Bone marrow (tissue), 2 donors: ENCODE results near the gene L3MBTL1.
"Not testable (repeated sequence)": the region's sequence is repeated elsewhere in the genome, so short reads cannot be mapped to it uniquely, and the experiment has no call there.

ENCODE experiments used
- DNase-seq, 2 donors: peaks; one replicate each; lab custom pipeline; 2025; lab: John Stamatoyannopoulos, UW

The L3MBTL1 gene

DNA sequence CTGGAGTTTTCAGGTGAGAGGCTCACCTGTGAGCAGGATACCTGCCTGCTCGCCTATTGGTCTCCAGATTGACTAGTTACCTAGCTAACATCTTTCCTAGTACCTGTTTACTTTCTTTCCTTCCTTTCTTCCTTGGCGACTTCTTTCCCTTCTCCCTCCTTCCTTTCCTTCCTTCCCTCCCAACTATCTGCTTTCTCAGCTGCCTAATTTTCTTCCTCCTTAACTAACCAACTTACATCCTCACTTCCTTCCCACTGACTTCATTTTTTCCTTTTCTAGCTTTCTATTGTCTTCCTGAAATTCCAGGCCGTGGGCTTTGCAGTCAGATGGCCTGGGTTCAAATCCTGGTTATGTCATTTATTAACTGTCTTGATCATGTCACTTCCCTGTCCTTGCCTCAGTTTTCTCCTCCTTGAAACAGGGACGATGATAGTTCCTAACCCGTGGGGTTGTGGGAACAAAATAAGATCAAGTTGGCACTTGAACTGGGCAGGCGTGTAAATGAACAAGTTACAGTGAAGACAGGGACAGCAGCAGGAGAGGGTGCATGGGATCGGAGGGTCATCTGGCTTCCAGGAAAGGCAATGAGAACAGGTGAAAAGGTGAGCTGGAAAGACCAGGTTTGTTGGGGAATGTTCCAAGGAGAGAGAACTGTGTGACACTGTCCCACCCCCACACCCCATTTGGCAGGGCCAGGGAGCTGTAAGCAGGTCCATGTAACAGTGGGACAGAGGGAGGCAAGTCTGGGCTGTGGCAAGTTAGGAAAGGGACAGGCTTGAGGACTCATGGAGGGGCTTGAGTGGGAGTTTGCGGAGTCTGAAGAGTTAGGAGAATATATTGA, 51.9 kb downstream of the L3MBTL1 start:
- DNase-seq, result no peak

DNA sequence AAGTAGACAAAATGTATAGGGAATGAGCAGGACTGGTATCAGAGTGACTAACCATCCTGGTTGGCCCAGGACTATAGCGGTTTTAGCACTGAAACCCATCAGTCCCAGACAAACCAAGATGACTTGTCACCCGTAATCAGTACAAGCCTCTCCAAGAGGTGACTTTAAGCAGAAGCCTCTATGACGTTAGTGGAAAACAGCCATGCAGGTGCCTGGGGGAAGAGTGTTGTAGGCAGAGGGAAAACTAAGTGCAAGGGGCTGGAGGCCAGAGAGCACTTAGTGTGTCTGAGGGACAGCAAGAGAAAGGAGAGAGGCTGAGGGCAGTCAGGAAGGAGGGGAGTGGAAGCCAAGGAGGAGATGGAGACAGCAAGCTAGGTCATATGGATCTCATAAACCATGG, 53.5 kb downstream of the L3MBTL1 start:
- no peak for DNase-seq

- no peak for DNase-seq
Measured at GRCh38 chr20:43563429-43563828, 55.9 kb downstream of the L3MBTL1 start.

DNA sequence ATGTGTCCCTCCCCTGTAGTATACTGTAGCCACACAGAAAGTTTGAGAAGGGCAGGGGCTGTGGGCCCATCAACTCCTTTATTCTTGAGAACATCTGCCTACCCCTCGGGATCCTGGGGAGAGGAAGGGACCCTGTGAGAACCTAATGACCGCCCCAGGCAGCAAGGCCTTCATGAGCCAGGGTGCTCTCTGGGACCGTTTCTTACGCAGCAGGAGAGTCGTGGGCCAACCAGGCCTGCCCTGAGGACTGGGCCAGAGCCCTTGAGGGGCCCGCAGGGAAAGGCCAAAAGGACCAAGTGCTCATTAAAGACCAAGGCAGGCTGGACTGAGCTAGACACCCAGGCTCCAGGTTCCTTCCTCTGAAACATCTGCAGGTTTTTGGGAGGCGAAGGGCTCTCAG, 56.5 kb downstream of the L3MBTL1 start:
- DNase-seq, result no peak

DNA sequence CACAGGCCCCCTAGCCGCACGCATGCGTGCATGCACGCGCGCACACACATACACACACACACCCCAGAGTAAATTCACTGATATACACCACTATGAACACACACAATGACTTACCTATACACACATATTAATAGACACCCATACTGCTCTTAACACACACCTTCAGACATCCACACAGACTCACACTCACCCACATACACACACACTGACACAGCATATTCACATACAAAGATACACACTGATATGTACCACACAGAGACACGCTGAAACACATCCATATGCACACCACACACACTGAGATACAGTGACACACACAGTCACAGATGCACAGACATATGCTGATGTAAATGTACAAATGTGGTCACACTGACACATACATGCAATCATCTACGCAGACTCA, 57.0 kb downstream of the L3MBTL1 start:
- no peak for DNase-seq

DNA sequence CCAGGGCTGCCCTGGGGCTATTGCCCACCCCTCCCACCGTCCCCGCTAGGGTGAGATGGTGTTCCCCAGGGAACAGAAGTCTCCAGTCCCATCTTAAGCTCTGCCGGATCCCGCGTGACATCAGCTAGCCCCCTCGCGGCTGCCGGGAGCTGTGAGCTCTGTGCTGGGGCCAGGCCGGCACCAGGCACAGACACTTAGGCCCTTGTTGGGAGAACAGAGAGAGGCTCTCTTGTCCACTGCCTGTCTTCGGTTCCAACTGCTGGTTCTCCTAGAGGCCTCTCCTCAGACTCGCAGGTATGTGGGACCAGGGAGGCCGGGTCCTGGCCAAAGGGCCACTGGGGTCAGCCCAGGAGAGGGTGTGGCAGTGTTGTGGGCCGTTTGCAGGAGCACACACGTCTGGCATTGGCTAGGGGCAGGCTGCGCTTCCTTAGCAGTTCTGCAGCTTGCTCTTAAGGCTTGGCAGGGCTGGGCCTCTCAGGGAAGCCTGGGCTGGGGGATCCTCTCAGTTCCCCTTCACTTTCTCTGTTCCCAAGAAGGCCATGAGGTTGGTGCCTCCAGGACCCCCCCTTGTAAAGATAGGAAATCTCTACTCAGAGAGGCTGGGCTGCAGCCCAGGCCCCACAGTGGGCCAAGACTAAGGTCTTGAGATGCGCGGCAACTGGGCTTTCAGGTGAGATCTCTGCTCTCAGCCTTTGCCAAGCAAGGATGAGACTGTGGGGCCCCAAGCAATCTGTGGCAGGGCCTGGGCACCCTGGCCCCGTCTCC, 57.7 kb downstream of the L3MBTL1 start:
- no peak for DNase-seq

- DNase-seq, result no peak
Measured at GRCh38 chr20:43565758-43566104, 58.2 kb downstream of the L3MBTL1 start.

DNA sequence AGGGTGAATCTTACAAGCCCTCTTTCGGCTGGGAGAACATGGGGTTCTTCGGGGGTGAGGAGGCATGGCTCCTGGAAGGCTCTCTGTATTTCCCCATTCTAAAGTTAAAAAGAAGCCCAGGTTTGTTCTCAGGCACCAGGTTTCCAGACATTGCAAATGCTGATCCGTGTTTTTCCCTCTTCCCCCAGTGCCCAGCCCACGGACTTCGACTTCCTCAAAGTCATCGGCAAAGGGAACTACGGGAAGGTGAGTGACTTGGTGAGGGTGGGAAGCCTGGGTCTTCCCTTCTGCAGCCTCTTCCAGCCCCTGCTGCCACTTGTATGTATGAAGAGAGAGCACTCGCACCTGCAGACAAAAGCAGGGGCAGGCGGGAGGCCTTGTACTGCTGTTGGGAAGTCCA, 60.0 kb downstream of the L3MBTL1 start:
- no peak for DNase-seq

- no peak for DNase-seq
Measured at GRCh38 chr20:43568706-43569105, 61.2 kb downstream of the L3MBTL1 start.

GRCh38 chr20:43569282-43569681, 61.8 kb downstream of the L3MBTL1 start:
- no peak for DNase-seq

- DNase-seq, result no peak
Measured at GRCh38 chr20:43570496-43570895, 63.0 kb downstream of the L3MBTL1 start.

GRCh38 chr20:43571310-43571709, 63.8 kb downstream of the L3MBTL1 start:
- no peak for DNase-seq

DNA sequence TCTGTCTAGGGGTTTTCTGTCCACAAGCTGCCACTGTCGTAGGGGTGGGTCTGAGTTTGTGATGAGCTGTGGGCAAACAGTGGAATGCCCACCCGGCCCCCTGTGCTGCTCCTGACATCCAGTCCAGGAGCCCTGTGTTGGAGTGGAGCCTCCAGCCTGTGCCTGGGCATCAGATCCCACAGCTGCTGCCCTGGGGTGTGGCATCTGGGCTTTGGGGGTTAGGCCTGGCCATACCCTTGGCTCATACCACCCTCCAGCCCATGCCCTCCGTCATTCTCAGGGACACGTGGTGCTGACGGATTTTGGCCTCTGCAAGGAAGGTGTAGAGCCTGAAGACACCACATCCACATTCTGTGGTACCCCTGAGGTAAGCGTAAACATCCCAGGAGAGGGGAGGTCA, 64.3 kb downstream of the L3MBTL1 start:
- no peak for DNase-seq

GRCh38 chr20:43572891-43573290, 65.4 kb downstream of the L3MBTL1 start:
- DNase-seq, result no peak

- no peak for DNase-seq
Measured at GRCh38 chr20:43576108-43576507, 68.6 kb downstream of the L3MBTL1 start.

- DNase-seq, result no peak
Measured at GRCh38 chr20:43579861-43580793, 72.6 kb downstream of the L3MBTL1 start.

DNA sequence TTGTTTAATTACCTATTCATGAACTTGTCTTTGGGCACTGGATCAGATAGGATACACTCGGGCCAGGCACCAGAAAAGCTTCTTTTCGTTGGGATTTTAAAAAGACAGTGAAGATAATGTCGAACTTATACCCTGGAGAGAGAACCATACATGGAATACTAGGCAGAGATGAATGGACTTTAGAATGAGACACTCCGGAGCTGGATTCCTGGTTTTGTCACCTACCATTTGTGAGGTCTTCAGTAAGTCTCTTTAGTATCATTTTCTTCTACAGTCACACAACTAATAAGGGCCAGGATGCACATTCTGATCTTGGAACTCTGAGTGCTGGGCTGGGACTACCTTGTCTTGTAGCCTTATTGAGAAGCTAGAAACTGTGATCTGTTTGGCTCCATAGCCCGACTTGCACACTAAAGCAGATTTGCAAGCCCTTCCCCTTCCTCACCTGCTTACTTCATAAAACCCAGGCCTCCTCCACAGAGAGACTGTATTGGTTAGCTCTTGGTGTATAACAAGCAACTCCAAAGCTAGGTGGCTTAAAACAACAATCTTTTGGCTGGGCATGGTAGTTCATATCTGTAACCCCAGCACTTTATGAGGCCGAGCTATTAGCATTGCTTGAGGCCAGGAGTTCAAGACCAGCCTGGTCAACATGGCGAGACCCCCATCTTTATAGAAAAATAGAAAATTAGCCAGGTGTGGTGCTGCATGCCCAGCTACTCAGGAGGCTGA, 75.8 kb downstream of the L3MBTL1 start:
- DNase-seq, result no peak

GRCh38 chr20:43583982-43584432, 76.5 kb downstream of the L3MBTL1 start:
- DNase-seq, result peak in 1 of 2 donors; percentile 13

DNA sequence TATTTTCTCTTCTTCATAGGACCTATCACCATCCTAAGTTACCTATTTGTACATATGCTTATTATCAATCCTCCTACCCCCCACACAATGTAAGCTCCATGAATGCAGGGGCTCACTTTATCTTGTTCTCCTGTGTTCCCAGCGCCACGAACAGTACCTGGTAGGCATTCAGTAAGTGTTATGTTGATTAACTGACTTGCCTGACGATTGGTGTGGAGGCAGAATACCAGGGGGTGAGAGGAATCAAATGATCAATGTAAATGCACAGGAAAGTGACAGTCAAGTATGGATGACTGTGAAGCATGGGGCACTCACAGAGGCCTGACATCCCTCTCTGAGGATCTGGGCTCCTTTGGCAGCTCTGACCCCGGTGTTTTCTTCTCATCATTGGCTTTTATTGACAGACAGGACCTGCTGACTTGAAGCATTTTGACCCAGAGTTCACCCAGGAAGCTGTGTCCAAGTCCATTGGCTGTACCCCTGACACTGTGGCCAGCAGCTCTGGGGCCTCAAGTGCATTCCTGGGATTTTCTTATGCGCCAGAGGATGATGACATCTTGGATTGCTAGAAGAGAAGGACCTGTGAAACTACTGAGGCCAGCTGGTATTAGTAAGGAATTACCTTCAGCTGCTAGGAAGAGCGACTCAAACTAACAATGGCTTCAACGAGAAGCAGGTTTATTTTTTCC, 77.1 kb downstream of the L3MBTL1 start:
- DNase-seq, result no peak

DNA sequence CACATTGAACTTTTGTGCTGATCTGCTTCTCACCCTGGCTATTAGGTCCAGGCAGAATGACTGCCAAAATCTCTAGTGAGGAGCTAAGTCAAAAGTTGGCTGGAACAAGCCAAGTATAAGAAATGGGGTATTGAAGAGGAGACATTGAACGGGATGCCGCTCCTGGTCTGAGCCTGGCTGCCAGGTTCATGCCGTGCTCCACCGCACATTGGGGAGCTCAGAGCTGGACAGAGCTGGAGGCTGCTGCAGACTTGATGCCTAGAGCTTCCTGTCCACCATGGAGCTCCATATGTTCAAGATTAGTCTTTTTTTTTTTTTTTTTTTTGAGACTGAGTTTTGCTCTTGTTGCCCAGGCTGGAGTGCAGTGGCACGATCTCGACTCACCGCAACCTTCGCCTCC, 79.1 kb downstream of the L3MBTL1 start:
- no peak for DNase-seq

DNA sequence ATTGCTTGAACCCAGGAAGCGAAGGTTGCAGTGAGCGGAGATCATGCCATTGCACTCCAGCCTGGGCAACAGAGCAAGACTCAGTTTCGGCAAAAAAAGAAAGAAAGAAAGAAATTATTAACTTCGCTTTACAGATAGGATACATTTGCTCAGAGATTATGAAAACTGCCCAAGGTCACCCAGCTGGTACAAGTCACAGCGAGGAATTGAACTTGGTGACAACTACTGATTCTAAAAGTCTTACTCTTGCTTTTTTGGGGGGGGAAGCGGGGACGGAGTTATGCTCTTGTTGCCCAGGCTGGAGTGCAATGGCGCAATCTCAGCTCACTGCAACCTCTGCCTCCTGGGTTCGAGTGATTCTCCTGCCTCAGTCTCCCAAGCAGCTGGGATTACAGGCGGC, 81.0 kb downstream of the L3MBTL1 start:
- not testable (repeated sequence) for DNase-seq
